Measurements from ENCODE around the gene ZNFX1.

DNA sequence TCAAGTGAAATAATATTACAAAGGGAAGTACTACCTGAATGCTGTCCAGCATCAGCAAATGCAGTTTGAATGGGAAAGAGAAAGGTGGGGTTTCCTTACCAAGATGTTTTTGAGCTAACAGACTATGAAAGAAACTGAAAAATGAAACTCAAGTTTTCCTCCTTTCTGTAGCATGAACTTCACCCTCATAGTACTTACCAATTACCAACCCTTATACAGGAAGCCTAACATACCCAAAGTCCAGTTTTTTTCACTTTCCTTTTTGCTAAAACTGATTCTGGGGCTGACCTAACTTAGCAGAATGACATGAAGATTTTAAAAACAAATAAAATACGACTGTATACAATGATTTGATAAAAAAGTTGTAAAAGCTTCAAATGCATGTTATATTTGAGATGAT lies 5.2 kb downstream of the ZNFX1 start:
- TF ChIP-seq, protein P1, sequence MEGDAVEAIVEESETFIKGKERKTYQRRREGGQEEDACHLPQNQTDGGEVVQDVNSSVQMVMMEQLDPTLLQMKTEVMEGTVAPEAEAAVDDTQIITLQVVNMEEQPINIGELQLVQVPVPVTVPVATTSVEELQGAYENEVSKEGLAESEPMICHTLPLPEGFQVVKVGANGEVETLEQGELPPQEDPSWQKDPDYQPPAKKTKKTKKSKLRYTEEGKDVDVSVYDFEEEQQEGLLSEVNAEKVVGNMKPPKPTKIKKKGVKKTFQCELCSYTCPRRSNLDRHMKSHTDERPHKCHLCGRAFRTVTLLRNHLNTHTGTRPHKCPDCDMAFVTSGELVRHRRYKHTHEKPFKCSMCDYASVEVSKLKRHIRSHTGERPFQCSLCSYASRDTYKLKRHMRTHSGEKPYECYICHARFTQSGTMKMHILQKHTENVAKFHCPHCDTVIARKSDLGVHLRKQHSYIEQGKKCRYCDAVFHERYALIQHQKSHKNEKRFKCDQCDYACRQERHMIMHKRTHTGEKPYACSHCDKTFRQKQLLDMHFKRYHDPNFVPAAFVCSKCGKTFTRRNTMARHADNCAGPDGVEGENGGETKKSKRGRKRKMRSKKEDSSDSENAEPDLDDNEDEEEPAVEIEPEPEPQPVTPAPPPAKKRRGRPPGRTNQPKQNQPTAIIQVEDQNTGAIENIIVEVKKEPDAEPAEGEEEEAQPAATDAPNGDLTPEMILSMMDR (IDR thresholded peaks at IDR 0.05 in 8 of 11, conservative IDR thresholded peaks at IDR 0.05 in 3 of 11) = no peak
- TF ChIP-seq POLR2A (IDR thresholded peaks at IDR 0.05) = no peak
- TF ChIP-seq POLR2AphosphoS5 (IDR thresholded peaks at IDR 0.05) = no peak

Measured in spleen (tissue), 7 donors.